SH-SY5Y (cell line): ENCODE results near the gene MOCS3.

Experiments used
- GATA2 ChIP-seq: IDR thresholded peaks from 2 replicates; pipeline ENCODE4 v1.6.1; 2011; ENCODE audit warnings: mild to moderate bottlenecking, low read depth, low read length
- GATA3 ChIP-seq: IDR thresholded peaks from 2 replicates; pipeline ENCODE4 v1.6.1; 2011; ENCODE audit warnings: low read depth, mild to moderate bottlenecking, low read length, moderate library complexity

Gene MOCS3

GRCh38 chr20:51004781-51005180 lies 46.2 kb downstream of the MOCS3 start:
- no peak for TF ChIP-seq GATA2
- no peak for TF ChIP-seq GATA3

GRCh38 chr20:51005214-51005613 lies 46.6 kb downstream of the MOCS3 start:
- TF ChIP-seq GATA2: no peak
- TF ChIP-seq GATA3: no peak

- TF ChIP-seq GATA2 (no peak), GATA3 (no peak)
Observed at GRCh38 chr20:51008718-51009117, 50.1 kb downstream of the MOCS3 start.

- TF ChIP-seq GATA3 (no peak), GATA2 (no peak)
Observed at GRCh38 chr20:51009303-51010042, 50.9 kb downstream of the MOCS3 start.

GRCh38 chr20:51010043-51010365 lies 51.4 kb downstream of the MOCS3 start:
- no peak for TF ChIP-seq GATA3
- TF ChIP-seq GATA2: no peak

- TF ChIP-seq GATA2 (no peak), GATA3 (no peak)
Observed at GRCh38 chr20:51010932-51011331, 52.3 kb downstream of the MOCS3 start.

GRCh38 chr20:51011479-51011878 lies 52.9 kb downstream of the MOCS3 start:
- TF ChIP-seq GATA3: no peak
- no peak for TF ChIP-seq GATA2

- TF ChIP-seq GATA3: no peak
- no peak for TF ChIP-seq GATA2
Observed at GRCh38 chr20:51012357-51012756, 53.7 kb downstream of the MOCS3 start.
